Left colon (tissue), 2 donors: ENCODE measurements around the gene TRIM72. TPM values are rescaled to one million over a fixed set of nuclear protein-coding genes. Genes with fewer than 3 reads are reported as not detected.
"Not testable (repeated sequence)": the region's sequence is repeated elsewhere in the genome, so short reads cannot be mapped to it uniquely, and the experiment has no call there.

Experiments used
- ATAC-seq: fragments of 200-7000 bp; cut with Tn5 transposase; one replicate; pipeline ENCODE4 v1.9.1; 2020; ENCODE audit warnings: mild to moderate bottlenecking, moderate library complexity
- DNase-seq, 2 donors: peaks; one replicate each; pipeline ENCODE4 v3.0.0-alpha.2; 2020
- intact Hi-C, 2 donors: fragments of 100-400 bp; cut with DNase I in 1 of 2; cut with micrococcal nuclease in 1 of 2; formaldehyde crosslinking; loops; one replicate each; pipeline versions ENCODE4 v1.11.2 to v1.14.0; 2022; cut with DNase I, micrococcal nuclease
- total RNA-seq, 2 donors: library from RNA; stranded (reverse); fragmentation: NEBNext Ultra II Directional; extraction: Animal tissue kit (Norgen Biotek cat#: 25700); gene quantifications; one replicate each; pipeline ENCODE4 v1.2.1, GENCODE V29; 2021
- donor health status: DM: no; HTN: no; CAD: no.
- donor health status: DM: yes; HTN: yes; CAD: no.

The TRIM72 gene
- total RNA-seq, 2 donors from 2014 or later, result not detected

DNA sequence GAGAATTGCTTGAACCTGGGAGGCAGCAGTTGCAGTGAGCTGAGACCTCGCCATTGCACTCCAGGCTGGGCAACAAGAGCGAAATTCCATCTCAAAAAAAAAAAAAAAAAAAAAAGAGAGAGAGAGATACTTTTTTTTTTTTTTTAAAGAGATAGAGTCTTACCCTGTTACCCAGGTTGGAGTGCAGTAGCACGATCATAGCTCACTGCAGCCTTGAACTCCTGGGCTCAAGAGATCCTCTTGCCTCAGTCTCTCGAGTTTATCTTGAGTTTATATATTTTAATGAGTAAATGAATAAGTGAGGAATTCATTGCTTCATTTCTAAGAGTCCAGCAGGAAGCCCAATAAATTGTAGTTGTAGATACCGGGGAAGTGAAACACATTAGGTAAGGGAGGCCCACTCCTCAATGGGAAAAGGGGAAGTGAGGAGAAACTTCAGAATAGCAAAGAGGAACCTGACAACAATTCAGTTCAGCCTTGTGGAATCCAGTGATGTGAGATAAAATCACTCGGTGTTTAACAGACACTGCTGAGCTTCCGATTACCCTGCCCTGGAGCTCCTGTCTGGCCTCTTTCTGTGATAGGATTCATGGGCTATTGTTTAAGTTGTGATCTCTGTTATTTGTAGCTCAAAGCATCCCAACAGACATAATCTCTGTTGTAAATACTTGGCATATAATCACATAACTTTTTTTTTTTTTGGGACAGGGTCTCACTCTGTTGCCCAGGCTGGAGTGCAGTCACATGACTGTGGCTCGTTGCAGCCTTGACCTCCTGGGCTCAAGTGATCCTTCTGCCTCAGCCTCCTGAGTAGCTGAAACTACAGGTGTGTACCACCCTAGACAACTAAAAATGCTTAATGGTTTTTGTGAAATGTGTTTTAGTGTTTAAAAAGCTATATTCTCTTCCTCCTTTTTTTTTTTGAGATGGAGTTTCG, 30.1 kb downstream of the TRIM72 start:
- DNase-seq (no peak), ATAC-seq (no peak)
- intact Hi-C loops, result no loop called here

DNA sequence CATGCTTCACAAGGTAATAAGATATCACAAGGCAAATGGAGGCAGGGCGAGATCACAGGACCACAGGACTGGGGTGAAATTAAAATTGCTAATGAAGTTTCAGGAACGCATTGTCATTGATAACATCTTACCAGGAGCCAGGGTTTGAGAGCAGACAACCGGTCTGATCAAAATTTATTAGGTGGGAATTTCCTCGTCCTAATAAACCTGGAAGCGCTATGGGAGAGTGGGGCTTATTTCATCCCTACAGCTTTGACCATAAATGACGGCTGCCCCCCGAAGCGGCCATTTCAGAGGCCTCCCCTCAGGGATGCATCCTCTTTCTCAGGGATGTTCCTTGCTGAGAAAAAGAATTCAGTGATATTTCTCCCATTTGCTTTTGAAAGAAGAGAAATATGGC, 31.7 kb downstream of the TRIM72 start:
- DNase-seq, ATAC-seq, intact Hi-C loops: not testable (repeated sequence)

DNA sequence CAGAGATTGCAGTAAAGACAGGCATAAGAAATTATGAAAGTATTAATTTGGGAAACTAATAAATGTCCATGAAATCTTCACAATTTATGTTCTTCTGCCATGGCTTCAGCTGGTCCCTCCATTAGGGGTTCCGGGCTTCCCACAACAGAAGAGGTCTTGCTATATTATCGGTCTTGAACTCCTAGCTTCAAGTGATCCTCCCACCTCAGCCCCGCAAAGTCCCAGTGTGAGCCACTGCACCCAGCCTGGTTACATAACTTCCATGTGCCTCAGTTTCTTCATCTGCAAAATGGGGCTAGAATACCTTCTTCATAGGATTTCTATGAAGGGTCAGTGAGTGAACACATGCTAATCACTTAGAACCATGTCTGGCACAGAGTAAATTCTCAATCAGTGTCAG, 32.4 kb downstream of the TRIM72 start:
- DNase-seq (no peak), ATAC-seq (no peak)
- intact Hi-C loops, result no loop called here

DNA sequence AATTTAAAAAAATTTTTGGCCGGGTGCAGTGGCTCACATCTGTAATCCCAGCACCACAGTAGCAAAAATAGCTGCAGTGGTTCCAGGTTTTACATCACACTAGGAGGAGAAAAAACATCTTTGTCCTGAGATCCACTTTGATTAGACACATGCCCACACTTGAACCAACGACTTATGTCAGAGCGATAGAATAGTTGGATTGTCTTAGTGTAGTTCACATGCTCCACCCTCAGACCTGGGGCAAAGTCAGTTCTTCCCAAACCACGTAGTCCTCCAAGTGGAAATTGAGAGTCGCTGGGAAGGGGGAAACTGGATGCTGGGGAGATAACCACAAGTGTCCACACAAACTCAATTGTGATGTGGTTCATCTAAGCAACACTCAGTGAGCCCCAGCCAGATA, 34.4 kb downstream of the TRIM72 start:
- no peak for ATAC-seq
- intact Hi-C loops, result no loop called here
- DNase-seq, result no peak

DNA sequence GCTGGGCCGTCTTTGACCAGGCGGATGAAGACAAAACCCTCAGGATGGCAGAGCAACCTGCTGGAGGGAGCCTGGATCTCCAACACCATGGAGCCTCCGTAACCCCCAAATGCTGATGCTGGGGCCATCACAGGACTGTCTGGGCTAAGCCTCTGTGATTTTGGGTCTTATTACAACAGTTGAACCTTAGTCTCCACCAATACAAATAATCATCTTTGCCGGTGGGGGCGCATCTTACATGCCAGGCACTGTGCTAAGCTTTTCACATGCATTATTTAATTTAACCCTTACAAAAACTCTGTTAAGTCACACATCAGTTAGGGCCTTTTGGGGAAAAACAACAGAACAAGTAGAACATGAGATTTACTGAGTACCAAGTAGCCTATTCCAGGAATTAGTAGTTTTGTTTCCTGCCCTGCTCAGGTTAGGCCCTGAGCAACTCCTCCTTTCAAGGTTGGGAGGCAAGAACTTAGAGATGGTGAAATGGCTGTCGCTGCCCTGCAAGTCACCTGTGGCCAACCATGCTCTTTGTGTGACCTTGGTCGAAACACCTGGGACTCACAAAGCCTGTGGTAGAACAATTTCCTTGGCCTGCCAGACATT, 37.0 kb downstream of the TRIM72 start:
- no peak for DNase-seq
- intact Hi-C loops, result no loop called here
- no peak for ATAC-seq

DNA sequence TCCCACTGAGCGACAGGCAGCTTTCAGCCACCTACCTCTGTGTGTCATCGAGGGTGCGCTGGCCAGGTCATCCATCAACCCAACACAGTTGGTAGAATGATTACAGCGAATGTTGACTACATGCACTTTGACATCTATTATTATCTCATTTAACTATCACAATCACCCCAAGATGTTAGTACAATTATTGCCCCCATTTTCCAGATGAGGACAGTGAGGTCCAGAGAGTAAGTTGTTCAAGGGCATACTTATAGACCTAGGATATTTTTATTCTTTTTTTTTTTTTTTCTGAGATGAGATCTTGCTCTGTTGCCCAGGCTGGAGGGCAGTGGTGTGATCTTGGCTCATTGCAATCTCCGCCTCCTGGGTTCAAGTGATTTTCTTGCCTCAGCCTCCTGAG, 37.5 kb downstream of the TRIM72 start:
- no peak for DNase-seq
- intact Hi-C loops, result no loop called here
- no peak for ATAC-seq

DNA sequence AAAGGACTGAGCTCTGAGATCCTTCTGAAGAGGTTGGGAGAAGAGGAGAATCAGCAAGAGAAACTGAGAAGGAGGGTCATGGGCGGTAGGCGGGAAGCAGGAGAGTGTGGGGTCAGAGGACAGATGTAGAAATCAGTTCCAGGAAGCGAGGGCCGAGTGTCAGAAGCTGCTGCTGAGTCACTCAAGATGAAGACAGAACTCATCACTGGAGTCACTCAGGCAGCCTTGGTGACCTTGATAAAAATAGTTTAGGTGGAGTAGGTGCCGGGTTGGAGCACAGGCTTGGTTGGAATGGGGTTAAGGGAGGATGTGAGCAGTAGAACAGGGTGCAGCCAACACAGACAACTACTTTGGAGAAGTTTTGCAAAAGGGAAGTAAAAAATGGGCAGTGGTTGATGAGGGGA, 39.7 kb downstream of the TRIM72 start:
- DNase-seq (peak; percentile 15 to 29), ATAC-seq (no peak)
- intact Hi-C loops, result no loop called here

DNA sequence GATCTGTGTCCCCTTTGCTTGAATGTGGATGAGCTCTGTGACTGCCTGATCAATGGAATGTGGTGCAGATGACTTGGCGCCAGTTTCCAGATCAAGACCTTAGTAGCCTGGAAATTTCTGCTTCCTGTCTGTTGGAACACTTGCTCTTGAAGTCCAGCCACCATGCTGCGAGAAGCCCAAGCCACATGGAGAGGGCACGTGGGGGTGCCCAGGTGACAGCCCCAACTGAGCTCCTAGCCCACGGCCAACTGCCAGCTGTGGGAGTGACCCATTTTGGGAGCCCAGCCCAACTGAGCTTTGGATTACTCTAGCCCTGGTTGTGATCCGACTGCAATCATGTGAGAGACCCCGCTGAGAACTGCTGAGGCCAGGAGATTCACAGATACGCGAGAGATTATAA, 42.5 kb downstream of the TRIM72 start:
- intact Hi-C loops, result no loop called here
- DNase-seq, result no peak
- no peak for ATAC-seq

DNA sequence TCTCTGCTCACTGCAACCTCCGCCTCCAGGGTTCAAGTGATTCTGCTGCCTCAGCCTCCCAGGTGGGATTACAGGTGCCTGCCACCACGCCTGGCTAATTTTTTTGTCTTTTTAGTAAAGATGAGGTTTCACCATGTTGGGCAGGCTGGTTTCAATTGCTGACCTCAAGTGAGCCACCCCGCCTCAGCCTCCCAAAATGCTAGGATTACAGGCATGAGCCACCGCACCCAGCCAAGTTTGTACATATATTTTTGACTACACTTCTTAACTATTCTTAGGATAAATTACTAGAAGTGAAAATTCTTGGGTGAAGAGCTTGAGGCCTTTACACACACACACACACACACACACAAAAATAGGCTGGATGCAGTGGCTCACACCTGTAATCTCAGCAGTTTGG, 44.4 kb downstream of the TRIM72 start:
- intact Hi-C loops, result no loop called here
- ATAC-seq (no peak), DNase-seq (no peak)

DNA sequence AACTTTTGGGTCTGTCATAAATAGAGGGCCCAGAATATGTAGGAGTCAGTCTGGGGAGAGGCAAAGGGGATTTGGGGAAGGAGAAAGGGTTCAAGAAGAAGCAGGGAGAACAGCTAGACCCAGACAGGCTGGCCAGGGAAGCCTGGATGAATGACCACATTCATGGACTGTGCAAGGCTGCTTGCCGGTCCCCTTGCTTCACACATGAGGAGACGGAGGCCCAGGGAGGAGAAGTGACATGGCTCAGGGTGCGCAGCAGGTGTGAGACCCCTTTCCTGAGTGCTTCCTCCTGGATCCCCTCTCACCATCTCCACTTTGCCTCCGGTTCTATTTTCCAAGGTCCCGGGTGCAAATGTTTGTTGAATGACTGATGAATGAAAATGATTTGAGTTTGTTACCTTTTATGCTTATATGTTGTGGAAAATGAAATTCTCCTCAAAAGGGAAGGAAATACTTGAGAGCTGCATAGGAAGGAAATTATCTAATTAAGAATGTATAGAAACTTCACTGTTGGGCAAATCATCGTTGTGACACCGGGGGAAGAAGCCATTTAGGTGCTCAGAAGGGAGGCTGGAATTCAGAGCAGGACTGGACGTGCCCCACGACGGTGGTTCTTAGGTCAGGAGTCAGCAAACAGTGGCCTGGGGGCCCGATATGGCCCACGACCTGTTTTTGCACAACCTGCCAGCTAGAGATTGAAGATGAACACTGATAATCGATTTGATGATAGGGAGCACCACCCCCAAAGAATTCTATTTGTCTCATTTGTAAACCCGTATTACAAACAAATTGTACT, 46.4 kb downstream of the TRIM72 start:
- DNase-seq (no peak), ATAC-seq (no peak)
- intact Hi-C loops, result no loop called here

DNA sequence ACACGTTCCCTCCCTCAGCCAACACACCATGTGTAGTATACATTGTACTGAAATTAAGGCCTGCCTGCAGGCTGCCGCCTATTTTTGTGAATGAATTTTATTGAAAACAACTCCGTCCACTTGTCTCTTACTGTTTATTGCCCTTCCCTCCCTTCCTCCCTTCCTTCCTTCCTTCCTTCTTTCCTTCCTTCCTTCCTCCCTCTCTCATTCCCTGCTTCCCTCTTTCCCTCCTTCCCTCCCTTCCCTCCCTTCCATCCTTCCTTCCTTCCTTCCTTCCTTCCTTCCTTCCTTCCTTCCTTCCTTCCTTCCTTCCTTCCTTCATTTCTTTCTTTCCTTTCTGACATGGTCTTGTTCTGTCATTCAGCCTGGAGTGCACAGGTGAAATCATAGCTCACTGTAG, 48.2 kb downstream of the TRIM72 start:
- no peak for ATAC-seq
- intact Hi-C loops, result no loop called here
- DNase-seq, result no peak

DNA sequence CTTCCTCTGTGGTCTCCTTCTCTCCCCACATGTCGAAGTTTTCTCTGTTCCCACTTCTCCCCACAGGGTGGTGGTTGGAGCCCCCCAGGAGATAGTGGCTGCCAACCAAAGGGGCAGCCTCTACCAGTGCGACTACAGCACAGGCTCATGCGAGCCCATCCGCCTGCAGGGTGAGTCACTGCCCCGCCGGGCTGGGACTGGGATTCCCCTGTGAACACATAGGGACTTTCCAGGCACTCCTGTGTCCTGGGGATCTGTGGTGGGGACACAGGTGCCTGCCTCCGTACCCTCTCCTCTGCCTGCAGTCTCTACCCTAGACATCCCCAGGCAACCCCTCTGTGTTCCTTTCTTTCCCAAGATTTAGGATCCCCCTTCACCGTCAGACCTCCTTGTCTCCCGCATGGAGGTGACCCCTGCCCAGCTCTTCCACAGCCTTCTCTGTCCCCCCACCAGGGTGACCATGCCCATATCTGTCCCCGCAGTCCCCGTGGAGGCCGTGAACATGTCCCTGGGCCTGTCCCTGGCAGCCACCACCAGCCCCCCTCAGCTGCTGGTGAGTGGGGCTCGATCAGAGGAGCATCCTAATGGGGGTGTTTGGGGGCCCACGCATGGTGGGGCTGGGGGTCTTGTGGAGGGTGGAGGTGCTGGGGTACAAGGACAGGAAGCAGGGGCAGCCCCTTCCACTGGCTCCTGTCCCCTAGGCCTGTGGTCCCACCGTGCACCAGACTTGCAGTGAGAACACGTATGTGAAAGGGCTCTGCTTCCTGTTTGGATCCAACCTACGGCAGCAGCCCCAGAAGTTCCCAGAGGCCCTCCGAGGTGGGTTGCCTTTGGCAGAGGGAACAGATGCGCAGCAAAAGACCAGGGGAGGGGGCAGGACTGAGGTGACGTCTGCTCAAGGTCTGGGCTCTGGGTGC, 51.7 kb downstream of the TRIM72 start:
- ATAC-seq (no peak), DNase-seq (peak in 1 of 2 donors; percentile 27)
- intact Hi-C loops, result no loop called here

DNA sequence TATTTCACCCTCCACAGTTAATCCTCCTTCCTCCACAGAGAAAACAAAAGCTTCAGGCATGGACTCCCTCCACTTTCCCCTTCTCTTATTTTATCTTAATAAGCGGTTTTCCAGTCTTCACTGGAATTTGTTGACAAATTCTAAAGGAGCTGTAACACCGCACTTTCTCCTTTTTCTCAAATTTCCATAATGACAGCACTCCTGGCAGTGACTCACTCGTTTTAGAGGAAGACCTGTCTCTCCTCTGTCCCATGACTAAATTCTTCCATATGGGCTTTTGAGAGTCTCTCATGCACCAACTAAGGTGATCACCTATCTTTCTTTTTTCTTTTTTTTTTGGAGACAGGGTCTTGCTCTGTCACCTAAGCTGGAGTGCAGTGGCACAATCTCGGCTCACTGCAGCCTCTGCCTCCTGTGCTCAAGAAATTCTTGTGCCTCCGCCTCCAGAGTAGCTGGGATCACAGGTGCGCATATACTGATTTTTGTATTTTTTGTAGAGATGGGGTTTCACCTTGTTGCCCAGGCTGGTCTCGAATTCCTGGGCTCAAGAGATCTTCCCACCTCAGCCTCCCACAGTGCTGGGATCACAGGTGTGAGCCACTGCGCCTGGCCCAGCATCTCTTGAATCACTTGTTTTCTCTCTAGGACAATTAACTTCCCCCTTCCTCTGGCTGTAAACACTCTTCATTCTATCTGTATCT, 53.6 kb downstream of the TRIM72 start:
- intact Hi-C loops, result no loop called here
- no peak for ATAC-seq
- no peak for DNase-seq

DNA sequence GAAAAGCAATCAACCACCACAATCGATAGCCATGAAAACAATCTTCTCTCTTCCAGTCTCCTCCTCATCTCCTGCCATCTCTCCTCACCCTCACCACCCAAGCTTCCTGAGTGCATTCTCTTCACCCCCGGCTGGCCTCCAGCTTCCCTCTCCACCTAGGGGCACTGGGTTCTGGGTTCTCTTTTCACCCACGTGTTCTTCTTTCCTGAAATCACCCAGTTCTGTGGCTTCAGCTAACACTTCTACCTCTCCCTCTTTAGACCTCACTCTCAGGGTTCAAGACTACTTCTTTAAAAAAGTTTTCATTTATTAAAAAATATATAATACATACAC, 54.1 kb downstream of the TRIM72 start:
- DNase-seq (no peak), ATAC-seq (no peak)
- intact Hi-C loops, result no loop called here

DNA sequence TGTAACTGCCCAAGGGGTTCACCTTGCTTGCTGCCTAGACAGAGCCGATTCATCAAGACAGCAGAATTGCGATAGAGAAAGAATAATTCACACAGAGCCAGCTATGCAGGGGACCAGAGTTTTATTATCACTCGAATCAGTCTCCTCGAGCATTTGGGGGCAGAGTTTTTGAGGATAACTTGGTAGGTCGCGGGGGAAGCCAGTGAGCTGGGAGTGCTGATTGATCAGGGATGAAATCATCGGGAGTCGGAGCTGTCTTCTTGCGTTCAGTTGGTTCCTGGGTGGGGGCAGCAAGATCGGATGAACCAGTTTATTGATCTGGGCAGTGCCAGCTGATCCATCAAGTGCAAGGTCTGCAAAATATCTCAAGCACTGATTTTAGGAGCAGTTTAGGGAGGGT, 55.0 kb downstream of the TRIM72 start:
- DNase-seq (no peak), ATAC-seq (no peak)
- intact Hi-C loops, result no loop called here

DNA sequence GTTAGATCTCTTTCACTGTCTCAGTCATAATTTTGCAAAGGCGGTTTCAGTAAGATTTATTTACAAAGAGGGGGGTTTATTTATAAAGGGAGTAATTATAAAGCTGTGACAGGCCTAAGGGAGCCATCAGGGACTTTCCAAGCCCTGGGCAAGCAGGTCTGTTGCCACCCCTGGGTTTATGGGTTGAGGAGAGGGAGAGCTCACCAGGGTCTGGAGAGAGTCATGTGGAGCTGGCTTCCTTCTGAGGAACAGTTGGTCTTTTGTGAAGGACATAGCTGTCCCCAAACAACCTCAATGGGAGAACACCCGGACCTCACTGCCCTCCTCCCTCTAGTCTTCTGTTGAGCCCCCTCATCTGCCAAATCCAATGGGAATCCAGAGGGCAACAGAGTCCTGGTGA, 55.6 kb downstream of the TRIM72 start:
- intact Hi-C loops, result no loop called here
- ATAC-seq (no peak), DNase-seq (no peak)

DNA sequence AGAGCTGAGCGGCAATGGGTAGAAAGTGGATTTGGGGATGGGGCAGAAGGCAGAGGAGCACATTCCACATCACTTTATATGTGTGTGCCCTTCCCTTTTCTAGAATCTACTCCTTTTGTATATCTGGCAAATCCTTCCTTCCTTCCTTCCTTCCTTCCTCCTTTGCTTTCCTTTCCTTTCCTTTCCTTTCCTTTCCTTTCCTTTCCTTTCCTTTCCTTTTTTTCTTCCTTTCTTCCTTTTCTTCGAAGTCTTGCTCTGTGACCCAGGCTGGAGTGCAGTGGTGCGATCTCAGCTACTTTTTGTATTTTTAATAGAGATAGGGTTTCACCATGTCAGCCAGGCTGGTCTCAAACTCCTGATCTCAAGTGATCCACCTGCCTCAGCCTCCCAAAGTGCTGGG, 56.1 kb downstream of the TRIM72 start:
- ATAC-seq, DNase-seq, intact Hi-C loops: not testable (repeated sequence)

DNA sequence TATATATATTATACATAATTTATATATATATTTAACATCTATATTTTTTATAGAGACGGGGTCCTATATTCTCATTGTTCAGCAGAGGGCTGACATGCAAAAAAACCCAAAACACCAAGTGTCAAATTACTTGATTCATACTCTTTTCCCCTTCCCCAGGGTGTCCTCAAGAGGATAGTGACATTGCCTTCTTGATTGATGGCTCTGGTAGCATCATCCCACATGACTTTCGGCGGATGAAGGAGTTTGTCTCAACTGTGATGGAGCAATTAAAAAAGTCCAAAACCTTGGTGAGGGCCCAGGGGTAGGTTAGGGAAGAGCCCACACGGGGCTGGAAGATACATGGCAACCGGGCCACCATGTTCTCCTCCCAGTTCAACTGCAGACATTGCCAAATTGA, 56.9 kb downstream of the TRIM72 start:
- DNase-seq, result no peak
- intact Hi-C loops, result no loop called here
- ATAC-seq, result no peak
